ENCODE results near the gene POLR3C.

DNA sequence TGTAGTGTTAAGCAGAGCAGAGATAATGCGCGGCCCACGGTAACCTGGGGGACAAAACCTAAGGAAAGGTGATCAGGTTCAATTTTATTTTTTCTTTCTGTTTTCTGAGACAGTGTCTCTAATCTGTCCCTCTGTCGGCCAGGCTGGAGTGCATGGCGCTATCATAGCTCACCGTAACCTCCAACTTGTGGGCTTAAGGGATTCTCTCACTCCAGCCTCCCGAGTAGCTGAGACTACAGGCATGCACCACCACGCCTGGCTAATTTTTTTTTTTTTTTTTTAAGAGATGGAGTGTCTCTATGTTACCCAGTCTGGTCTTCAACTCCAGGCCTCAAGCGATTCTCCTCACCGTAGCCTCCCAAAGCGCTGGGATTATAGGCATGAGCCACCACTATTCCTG is 62.4 kb downstream of the POLR3C start:
- TF ChIP-seq GATA2 (IDR thresholded peaks at IDR 0.05; ENCODE audit: low read depth, low read length), result no peak
- TF ChIP-seq GATA3 (IDR thresholded peaks at IDR 0.05; ENCODE audit: low read depth, low read length), result no peak

Measured in SH-SY5Y (cell line).